Colonic mucosa (tissue), 4 donors: ENCODE results near the gene CSRNP3. TPM values are rescaled to one million over a fixed set of nuclear protein-coding genes. Genes with fewer than 3 reads are reported as not detected.

Experiments used
- DNase-seq: peaks from one replicate; pipeline ENCODE4 v3.0.0-alpha.2; 2020
- H3K27ac ChIP-seq: fragments of 200-600 bp; one replicate; pipeline ENCODE4 v1.8.0; 2021
- H3K27me3 ChIP-seq: fragments of 200-600 bp; one replicate; pipeline ENCODE4 v1.8.0; 2021
- H3K36me3 ChIP-seq: fragments of 200-600 bp; one replicate; pipeline ENCODE4 v1.8.0; 2021
- H3K4me1 ChIP-seq: fragments of 200-600 bp; one replicate; pipeline ENCODE4 v1.8.0; 2021; ENCODE audit warnings: mild to moderate bottlenecking
- H3K4me3 ChIP-seq: fragments of 200-600 bp; one replicate; pipeline ENCODE4 v1.8.0; 2021
- H3K9ac ChIP-seq, 2 donors: one replicate each; pipeline ENCODE4 v1.7.0; 2013; ENCODE audit warnings: control low read depth in 2 of 2, low read depth in 2 of 2, low read length in 2 of 2
- H3K9me3 ChIP-seq: fragments of 200-600 bp; one replicate; pipeline ENCODE4 v1.8.0; 2021
- CTCF ChIP-seq: fragments of 200-600 bp; IDR thresholded peaks from one replicate; pipeline ENCODE4 v1.8.0; 2022; ENCODE audit warnings: antibody characterized with exemption, mild to moderate bottlenecking
- intact Hi-C: fragments of 100-400 bp; cut with DNase I; formaldehyde crosslinking; loops from one replicate; pipeline ENCODE4 v1.14.1; 2022
- total RNA-seq, 2 donors: library from RNA; stranded (reverse); fragmentation: NEBNext Ultra II Directional in 1 of 2; extraction: Animal tissue kit (Norgen Biotek cat#: 25700) in 1 of 2; gene quantifications; one replicate each; pipeline ENCODE4 v1.2.1, GENCODE V29; 2021
- donor health status: healthy.
- donor health status: DM: no; HTN: no; CAD: no.
- donor health status: DM: no; HTN: no; CAD: no.

CSRNP3 gene
- total RNA-seq, 2 donors from 2014 or later = 1.5 to 2.0 TPM

GRCh38 chr2:165536851-165537499, 67.5 kb downstream of the CSRNP3 start:
- Histone ChIP-seq H3K27me3 (no peaks in the 10 kb centered on the region), H3K4me1 (no peaks in the 10 kb centered on the region), H3K27ac (no peak overlapping the region), H3K9ac (no peak overlapping the region), H3K9me3 (no peaks in the 10 kb centered on the region), H3K36me3 (no peaks in the 10 kb centered on the region), H3K4me3 (no peak overlapping the region)
- DNase-seq = no peak
- TF ChIP-seq CTCF = no peak
- intact Hi-C loops = no loop called here

GRCh38 chr2:165539985-165540384, 70.5 kb downstream of the CSRNP3 start:
- Histone ChIP-seq H3K9me3 (no peaks in the 10 kb centered on the region), H3K36me3 (no peaks in the 10 kb centered on the region), H3K27me3 (no peaks in the 10 kb centered on the region), H3K4me3 (no peak overlapping the region), H3K4me1 (no peaks in the 10 kb centered on the region), H3K9ac (no peak overlapping the region), H3K27ac (no peak overlapping the region)
- intact Hi-C loops = no loop called here
- TF ChIP-seq CTCF = no peak
- no peak for DNase-seq

GRCh38 chr2:165544897-165545296, 75.4 kb downstream of the CSRNP3 start:
- H3K36me3 ChIP-seq = no peaks in the 10 kb centered on the region
- H3K9ac ChIP-seq = no peak overlapping the region
- no peaks in the 10 kb centered on the region for H3K4me1 ChIP-seq
- H3K27me3 ChIP-seq = no peaks in the 10 kb centered on the region
- no peak overlapping the region for H3K4me3 ChIP-seq
- no peak for DNase-seq
- intact Hi-C loops = no loop called here
- no peak for TF ChIP-seq CTCF
- H3K9me3 ChIP-seq = no peaks in the 10 kb centered on the region
- no peak overlapping the region for H3K27ac ChIP-seq

GRCh38 chr2:165547900-165548299, 78.4 kb downstream of the CSRNP3 start:
- H3K27me3 ChIP-seq = no peaks in the 10 kb centered on the region
- no peak overlapping the region for H3K27ac ChIP-seq
- intact Hi-C loops = no loop called here
- no peak for TF ChIP-seq CTCF
- no peaks in the 10 kb centered on the region for H3K36me3 ChIP-seq
- H3K4me1 ChIP-seq = no peaks in the 10 kb centered on the region
- no peak overlapping the region for H3K9ac ChIP-seq
- no peak for DNase-seq
- H3K4me3 ChIP-seq = no peak overlapping the region
- no peaks in the 10 kb centered on the region for H3K9me3 ChIP-seq

- no peaks in the 10 kb centered on the region for H3K27me3 ChIP-seq
- intact Hi-C loops = loop anchor here (10.0 kb wide), 1 partner anchor 145 kb away; no protein-coding TSS in a partner anchor
- no peaks in the 10 kb centered on the region for H3K9me3 ChIP-seq
- no peak overlapping the region for H3K4me3 ChIP-seq
- no peak overlapping the region for H3K9ac ChIP-seq
- no peak for DNase-seq
- TF ChIP-seq CTCF = no peak
- no peaks in the 10 kb centered on the region for H3K4me1 ChIP-seq
- no peaks in the 10 kb centered on the region for H3K36me3 ChIP-seq
- H3K27ac ChIP-seq = no peak overlapping the region
These were observed 80.1 kb downstream of the CSRNP3 start for GRCh38 chr2:165549619-165550018.
